ENCODE data around the gene GYS1.
A peak's percentile ranks its signal among the peaks of the same experiment; 100 is the strongest.
"Not testable (repeated sequence)": the region's sequence is repeated elsewhere in the genome, so short reads cannot be mapped to it uniquely, and the experiment has no call there.

Gene GYS1

GRCh38 chr19:48993175-48994034 lies at the start of gene GYS1, which contains the start of gene RUVBL2:
Gene GYS1 (minus strand): TSS chr19:48993309. CDS start chr19:48993112, 197 bp downstream.
Gene RUVBL2 (plus strand): TSS chr19:48993887. CDS start chr19:48993912, 25 bp downstream.
- DNase-seq = peak; percentile 100

GRCh38 chr19:49042666-49043065 lies 49.6 kb upstream of the GYS1 start:
- not testable (repeated sequence) for DNase-seq

DNA sequence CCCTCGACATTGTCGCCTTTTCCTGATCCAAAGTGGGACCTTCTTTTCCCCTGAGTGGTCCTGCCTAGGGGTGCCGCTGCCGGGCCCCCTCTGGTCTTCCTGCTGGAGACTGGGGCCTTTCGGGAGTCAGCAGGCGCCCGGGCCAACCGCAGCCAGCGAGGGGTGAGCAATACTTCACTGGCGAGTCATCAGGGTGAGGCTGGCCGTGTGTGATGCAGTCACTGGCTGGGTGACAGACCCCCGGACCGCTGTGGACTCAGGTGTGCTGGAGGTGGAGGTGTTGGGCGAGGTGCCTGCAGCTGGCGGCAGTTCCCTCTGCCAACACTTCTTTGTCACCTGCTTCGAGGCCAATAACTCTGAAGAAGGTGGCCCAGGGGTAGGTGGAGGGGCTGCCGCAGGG lies 49.1 kb upstream of the GYS1 start:
- no peak for DNase-seq

DNA sequence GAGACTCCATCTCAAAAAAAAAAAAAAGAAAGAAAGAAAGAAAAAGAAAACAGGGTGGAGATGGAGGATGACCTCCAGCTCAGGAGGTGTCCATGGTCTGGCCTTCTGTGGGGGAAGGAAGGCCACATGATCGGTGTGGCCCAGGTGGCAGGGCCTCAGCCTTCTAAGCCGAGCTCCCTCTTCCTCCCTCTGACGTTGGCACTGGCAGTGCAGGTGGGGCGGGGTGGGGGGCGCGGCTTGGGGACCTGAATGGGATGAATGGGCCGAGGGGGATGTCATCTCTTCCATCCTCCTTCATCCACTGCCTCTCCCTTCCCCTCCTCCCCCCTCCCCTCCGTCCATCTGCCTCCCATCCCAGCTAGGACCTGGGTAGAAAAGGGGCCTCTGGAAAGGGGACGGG lies 46.6 kb upstream of the GYS1 start:
- not testable (repeated sequence) for DNase-seq

GRCh38 chr19:49038557-49039276 lies 45.6 kb upstream of the GYS1 start:
- not testable (repeated sequence) for DNase-seq

DNA sequence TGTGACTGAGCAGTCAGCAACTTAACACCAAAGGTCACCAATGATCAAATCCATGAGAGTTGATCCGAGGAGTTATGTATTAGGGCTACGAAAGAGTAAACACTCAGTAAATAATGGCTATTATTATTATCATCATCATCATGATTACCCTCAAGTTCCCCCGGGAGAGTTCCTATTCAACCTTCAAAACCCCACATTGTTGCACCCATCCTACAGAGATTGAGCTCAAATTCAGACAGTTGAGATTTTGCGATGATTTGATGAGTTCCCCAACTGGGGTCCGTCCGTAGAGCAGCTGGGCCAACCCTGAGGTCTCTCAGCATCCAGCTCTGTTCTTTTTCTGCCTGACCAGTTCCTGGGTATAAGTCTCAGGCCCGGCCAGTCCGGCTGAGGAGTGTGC lies 45.0 kb upstream of the GYS1 start:
- DNase-seq = not testable (repeated sequence)

- not testable (repeated sequence) for DNase-seq
These were observed 43.7 kb upstream of the GYS1 start, which contains the start of gene CGB1 for GRCh38 chr19:49036815-49037214. Gene CGB1 (minus strand): TSS chr19:49036895. CDS start chr19:49036711, 184 bp downstream.

DNA sequence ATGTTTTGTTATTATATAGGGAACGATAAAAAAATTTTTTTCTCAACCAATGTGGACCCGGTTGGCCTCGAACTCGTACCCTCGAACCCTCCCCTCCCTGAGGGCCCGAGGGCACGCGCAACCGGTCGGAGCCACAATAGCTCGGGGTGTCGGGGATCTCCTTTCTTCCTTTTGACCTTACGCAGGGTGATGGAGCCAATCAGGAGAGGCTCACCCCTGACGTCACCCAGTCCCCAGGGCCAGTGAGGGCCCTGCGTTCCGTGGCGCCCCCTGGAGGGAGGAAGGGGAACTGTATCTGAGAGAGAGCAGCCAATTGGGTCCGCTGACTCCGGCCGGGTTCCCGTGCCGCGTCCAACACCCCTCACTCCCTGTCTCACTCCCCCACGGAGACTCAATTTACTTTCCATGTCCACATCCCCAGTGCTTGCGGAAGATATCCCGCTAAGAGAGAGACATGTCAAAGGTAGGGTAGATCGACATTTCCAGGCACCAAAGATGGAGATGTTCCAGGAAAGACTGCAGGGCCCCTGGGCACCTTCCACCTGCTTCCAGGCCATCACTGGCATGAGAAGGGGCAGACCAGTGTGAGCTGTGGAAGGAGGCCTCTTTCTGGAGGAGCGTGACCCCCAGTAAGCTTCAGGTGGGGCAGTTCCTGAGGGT lies 38.7 kb upstream of the GYS1 start, which contains the start of gene CGB2:
CGB2 (plus strand) TSS at position 249 of the 660 bp plus-strand sequence; CDS start at position 455, 206 bp downstream.
- DNase-seq = not testable (repeated sequence)

GRCh38 chr19:49030323-49030722 lies 37.2 kb upstream of the GYS1 start:
- DNase-seq = not testable (repeated sequence)

- not testable (repeated sequence) for DNase-seq
These were observed 36.6 kb upstream of the GYS1 start for GRCh38 chr19:49029749-49030148.

DNA sequence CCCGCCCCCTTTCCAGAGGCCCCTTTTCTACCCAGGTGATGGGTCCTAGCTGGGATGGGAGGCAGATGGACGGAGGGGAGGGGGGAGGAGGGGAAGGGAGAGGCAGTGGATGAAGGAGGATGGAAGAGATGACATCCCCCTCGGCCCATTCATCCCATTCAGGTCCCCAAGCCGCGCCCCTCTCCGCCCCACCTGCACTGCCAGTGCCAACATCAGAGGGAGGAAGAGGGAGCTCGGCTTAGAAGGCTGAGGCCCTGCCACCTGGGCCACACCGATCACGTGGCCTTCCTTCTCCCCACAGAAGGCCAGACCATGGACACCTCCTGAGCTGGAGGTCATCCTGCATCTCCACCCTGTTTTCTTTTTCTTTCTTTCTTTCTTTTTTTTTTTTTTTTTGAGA lies 35.6 kb upstream of the GYS1 start:
- not testable (repeated sequence) for DNase-seq

DNA sequence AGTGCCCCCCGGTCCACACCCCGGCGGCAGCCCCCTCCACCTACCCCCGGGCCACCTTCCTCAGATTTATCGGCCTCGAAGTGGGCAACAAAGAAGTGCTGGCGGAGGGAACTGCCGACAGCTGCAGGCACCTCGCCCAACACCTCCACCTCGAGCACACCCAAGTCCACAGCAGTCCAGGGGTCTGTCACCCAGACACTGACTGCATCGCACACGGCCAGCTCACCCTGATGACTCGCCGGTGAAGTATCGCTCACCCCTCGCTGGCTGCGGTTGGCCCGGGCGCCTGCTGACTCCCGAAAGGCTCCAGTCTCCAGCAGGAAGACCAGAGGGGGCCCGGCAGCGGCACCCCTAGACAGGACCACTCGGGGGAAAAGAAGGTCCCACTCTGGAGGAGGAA lies 32.5 kb upstream of the GYS1 start:
- not testable (repeated sequence) for DNase-seq

DNA sequence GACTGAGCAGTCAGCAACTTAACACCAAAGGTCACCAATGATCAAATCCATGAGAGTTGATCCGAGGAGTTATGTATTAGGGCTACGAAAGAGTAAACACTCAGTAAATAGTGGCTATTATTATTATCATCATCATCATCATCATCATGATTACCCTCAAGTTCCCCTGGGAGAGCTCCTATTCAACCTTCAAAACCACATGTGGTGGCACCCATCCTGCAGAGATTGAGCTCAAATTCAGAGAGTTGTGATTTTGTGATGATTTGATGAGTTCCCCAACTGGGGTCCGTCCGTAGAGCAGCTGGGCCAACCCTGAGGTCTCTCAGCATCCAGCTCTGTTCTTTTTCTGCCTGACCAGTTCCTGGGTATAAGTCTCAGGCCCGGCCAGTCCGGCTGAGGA lies 32.0 kb upstream of the GYS1 start:
- not testable (repeated sequence) for DNase-seq

DNA sequence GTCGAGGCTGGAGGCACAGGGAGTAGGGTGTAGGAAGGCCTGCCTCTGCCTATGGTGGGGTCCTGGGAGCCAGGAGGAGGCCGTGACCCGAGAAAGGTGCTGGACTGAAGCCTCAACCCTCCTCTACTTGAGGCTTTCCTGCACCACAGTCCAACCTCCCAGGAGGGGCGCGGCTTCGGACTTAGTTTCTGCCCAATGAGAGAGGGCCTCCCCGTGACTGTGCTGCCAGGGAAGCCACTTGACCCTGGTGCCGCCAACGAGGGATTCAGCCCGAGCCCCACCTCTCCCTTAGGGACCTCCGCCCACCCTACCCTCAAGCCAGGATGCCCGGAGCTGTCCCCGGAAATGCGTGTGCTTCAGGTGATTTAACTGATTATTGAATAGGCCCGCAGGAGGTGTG lies 31.1 kb upstream of the GYS1 start, which contains the start of gene CGB3:
CGB3 (minus strand) TSS at position 101 of the 400 bp plus-strand sequence. CDS start 362 bp downstream, outside the sequence.
- DNase-seq = not testable (repeated sequence)

DNA sequence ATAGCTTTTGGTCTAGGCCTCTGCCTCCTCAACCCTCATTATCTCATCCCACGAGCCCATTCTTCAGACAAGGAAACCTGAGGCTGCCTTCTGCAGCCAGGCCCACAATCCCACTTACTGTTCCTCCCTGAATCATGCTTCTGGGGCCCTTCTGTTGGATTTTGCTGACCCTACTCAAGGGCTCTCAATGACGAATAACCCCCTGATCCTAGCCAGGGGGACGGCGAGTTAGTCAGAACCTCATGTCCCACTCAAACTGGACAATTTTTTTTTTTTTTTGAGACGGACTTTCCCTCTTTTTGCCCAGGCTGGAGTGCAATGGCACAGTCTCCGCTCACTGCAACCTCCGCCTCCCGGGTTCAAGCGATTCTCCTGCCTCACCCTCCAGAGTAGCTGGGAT lies 29.0 kb upstream of the GYS1 start:
- no peak for DNase-seq

DNA sequence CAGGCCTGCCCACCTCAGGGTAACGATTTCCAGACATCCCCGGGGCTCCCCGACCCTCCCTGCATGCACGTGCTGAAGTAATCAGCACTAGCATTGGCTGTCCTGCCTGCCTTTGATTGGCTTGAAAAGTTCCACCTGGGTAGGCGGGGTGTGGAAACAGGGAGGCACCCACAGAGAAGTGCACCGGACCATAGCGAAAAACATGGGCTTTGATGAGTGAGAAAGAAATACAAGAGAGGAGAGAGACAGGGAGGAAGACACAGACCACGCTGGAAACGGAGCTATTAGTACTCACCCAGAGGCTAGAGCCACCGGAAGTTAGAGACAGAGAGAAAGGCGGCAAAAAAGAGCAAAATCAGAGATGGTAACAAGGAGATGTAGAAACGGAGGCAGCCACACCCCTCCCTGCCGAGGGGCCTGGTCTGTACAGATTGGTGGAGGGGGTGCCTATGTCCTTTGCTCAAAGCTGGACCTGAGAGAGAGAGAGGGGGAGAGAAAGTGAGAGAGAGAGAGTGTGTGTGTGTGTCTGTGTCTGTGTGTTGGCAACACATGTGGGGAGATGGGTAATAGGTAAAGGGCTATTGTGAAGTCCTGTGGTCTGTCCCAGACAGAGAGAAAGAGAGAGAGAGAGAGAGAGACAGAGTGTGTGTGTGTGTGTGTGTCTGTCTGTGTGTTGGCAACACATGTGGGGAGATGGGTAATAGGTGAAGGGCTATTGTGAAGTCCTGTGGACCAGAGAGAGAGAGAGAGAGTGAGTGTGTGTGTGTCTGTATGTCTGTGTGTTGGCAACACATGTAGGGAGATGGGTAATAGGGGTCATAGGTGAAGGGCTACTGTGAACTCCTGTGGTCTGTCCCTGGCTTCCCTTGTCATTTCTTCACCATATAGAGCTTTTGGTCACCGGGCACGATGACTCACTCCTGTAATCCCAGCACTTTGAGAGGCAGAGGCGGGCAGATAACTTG lies 28.1 kb upstream of the GYS1 start:
- no peak for DNase-seq

DNA sequence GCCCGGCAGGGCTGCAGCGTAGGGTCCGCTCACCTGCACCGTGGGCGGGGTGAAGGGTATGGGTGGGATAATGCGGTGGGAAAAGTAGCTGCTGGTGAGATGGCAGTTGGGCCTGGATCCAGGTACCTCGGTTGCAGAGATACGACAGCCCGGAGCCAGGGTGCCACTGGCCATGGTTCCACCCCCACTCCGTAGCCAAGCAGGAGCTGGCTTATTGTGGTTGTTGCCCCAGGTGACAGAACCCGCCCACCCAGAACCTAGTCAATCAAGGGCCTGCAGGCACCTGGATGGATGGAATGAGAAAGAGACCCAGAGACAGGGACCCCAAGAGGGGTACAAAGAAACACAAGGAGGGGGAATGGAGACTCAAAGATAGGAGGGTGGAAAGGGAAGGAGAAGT lies 27.2 kb upstream of the GYS1 start:
- DNase-seq = no peak

GRCh38 chr19:49019242-49019932 lies 26.3 kb upstream of the GYS1 start:
- peak; percentile 67 for DNase-seq

DNA sequence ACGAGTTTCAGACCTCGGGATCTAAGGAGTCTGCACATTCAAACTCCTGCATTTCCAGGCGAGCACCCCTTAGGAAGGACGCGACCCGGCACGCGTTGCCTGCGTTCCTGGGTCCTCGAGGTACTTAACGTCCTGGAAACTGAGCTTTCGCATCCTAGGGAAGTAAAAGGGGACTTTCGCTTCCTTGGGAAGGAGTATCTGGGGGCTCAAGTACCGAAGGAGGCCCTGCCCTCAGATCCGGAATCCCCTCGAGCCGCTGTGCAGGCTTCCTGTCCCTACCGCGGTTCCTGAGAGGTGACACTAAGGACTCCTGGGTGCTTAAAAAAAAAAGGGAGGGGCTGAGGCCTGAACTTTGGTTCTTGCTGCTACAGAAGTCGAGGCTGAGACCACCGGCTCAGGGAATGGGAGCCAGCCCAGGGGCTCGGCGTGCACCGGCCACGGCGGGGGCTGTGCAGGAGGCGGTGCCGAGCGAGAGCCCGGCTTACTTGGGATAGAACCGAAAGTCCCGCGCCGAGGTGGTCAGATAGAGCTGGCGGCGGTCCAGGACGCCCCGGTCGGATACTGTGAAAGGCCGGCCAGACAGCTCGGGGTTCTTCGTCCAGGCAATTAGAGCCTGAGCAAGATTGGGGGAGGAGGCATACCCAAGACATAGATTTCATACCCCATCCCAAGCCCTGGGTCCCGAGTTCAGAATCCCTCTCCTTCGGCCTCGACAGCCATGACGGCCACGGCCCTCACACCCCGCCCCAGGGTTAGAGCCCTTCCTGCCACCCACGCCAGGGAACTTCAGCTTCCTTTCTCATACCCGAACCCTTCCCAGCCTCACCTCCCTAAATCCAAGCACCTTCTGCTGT lies 25.5 kb upstream of the GYS1 start:
- DNase-seq = peak; percentile 54

All from retina (tissue), 1 donor.